ENCODE data around the gene CDHR2.
A peak's percentile ranks its signal among the peaks of the same experiment; 100 is the strongest.

The CDHR2 gene

GRCh38 chr5:176619203-176619568 lies 70.0 kb downstream of the CDHR2 start:
- no peak for FAIRE-seq
- TF ChIP-seq POLR2AphosphoS5 (IDR thresholded peaks at IDR 0.05; ENCODE audit: low read depth, low read length) (no peak), POLR2A (IDR thresholded peaks at IDR 0.05; ENCODE audit: low read depth, low read length) (no peak), TAF1 (IDR thresholded peaks at IDR 0.05; ENCODE audit: borderline replicate concordance, low read depth, low read length) (no peak)
- DNase-seq (ENCODE audit: insufficient read length): peak; percentile 59

- TF ChIP-seq POLR2AphosphoS5 (IDR thresholded peaks at IDR 0.05; ENCODE audit: low read depth, low read length): no peak
These were observed 70.6 kb downstream of the CDHR2 start for GRCh38 chr5:176619569-176620332.

GRCh38 chr5:176620333-176620981 lies 71.3 kb downstream of the CDHR2 start:
- no peak for TF ChIP-seq TAF1 (IDR thresholded peaks at IDR 0.05; ENCODE audit: borderline replicate concordance, low read depth, low read length)
- no peak for TF ChIP-seq POLR2AphosphoS5 (IDR thresholded peaks at IDR 0.05; ENCODE audit: low read depth, low read length)
- TF ChIP-seq POLR2A (IDR thresholded peaks at IDR 0.05; ENCODE audit: low read depth, low read length): no peak
- no peak for DNase-seq (ENCODE audit: insufficient read length)
- no peak for FAIRE-seq

More at GRCh38 chr5:176619569-176620332, 70.6 kb downstream of the CDHR2 start:
- FAIRE-seq (no peak), DNase-seq (ENCODE audit: insufficient read length) (no peak)

GRCh38 chr5:176621661-176622079 lies 72.5 kb downstream of the CDHR2 start:
- FAIRE-seq: no peak
- TF ChIP-seq POLR2A (IDR thresholded peaks at IDR 0.05; ENCODE audit: low read depth, low read length) (no peak), POLR2AphosphoS5 (IDR thresholded peaks at IDR 0.05; ENCODE audit: low read depth, low read length) (no peak), TAF1 (IDR thresholded peaks at IDR 0.05; ENCODE audit: borderline replicate concordance, low read depth, low read length) (no peak)

GRCh38 chr5:176624142-176624541 lies 75.0 kb downstream of the CDHR2 start:
- no peak for TF ChIP-seq TAF1 (IDR thresholded peaks at IDR 0.05; ENCODE audit: borderline replicate concordance, low read depth, low read length)
- TF ChIP-seq POLR2A (IDR thresholded peaks at IDR 0.05; ENCODE audit: low read depth, low read length): no peak
- TF ChIP-seq POLR2AphosphoS5 (IDR thresholded peaks at IDR 0.05; ENCODE audit: low read depth, low read length): no peak
- FAIRE-seq (no peak), DNase-seq (ENCODE audit: insufficient read length) (no peak)

More at GRCh38 chr5:176621661-176622079, 72.5 kb downstream of the CDHR2 start:
- DNase-seq (ENCODE audit: insufficient read length): no peak

GRCh38 chr5:176624938-176625337 lies 75.8 kb downstream of the CDHR2 start:
- no peak for TF ChIP-seq TAF1 (IDR thresholded peaks at IDR 0.05; ENCODE audit: borderline replicate concordance, low read depth, low read length)
- TF ChIP-seq POLR2A (IDR thresholded peaks at IDR 0.05; ENCODE audit: low read depth, low read length): no peak
- TF ChIP-seq POLR2AphosphoS5 (IDR thresholded peaks at IDR 0.05; ENCODE audit: low read depth, low read length): no peak
- no peak for DNase-seq (ENCODE audit: insufficient read length)
- no peak for FAIRE-seq

- no peak for DNase-seq (ENCODE audit: insufficient read length)
- TF ChIP-seq POLR2A (IDR thresholded peaks at IDR 0.05; ENCODE audit: low read depth, low read length): no peak
- no peak for TF ChIP-seq TAF1 (IDR thresholded peaks at IDR 0.05; ENCODE audit: borderline replicate concordance, low read depth, low read length)
- no peak for FAIRE-seq
These were observed 76.4 kb downstream of the CDHR2 start for GRCh38 chr5:176625512-176625911.

GRCh38 chr5:176625966-176626875 lies 77.1 kb downstream of the CDHR2 start:
- FAIRE-seq: no peak
- DNase-seq (ENCODE audit: insufficient read length): no peak
- TF ChIP-seq POLR2A (IDR thresholded peaks at IDR 0.05; ENCODE audit: low read depth, low read length) (no peak), POLR2AphosphoS5 (IDR thresholded peaks at IDR 0.05; ENCODE audit: low read depth, low read length) (no peak), TAF1 (IDR thresholded peaks at IDR 0.05; ENCODE audit: borderline replicate concordance, low read depth, low read length) (no peak)

- no peak for DNase-seq (ENCODE audit: insufficient read length)
- no peak for FAIRE-seq
These were observed 77.7 kb downstream of the CDHR2 start for GRCh38 chr5:176626876-176627236.

GRCh38 chr5:176627582-176627981 lies 78.4 kb downstream of the CDHR2 start:
- DNase-seq (ENCODE audit: insufficient read length) (no peak), FAIRE-seq (no peak)
- TF ChIP-seq POLR2A (IDR thresholded peaks at IDR 0.05; ENCODE audit: low read depth, low read length) (no peak), POLR2AphosphoS5 (IDR thresholded peaks at IDR 0.05; ENCODE audit: low read depth, low read length) (no peak), TAF1 (IDR thresholded peaks at IDR 0.05; ENCODE audit: borderline replicate concordance, low read depth, low read length) (no peak)

More at GRCh38 chr5:176626876-176627236, 77.7 kb downstream of the CDHR2 start:
- no peak for TF ChIP-seq TAF1 (IDR thresholded peaks at IDR 0.05; ENCODE audit: borderline replicate concordance, low read depth, low read length)
- no peak for TF ChIP-seq POLR2AphosphoS5 (IDR thresholded peaks at IDR 0.05; ENCODE audit: low read depth, low read length)
- no peak for TF ChIP-seq POLR2A (IDR thresholded peaks at IDR 0.05; ENCODE audit: low read depth, low read length)

- FAIRE-seq (no peak), DNase-seq (ENCODE audit: insufficient read length) (no peak)
- no peak for TF ChIP-seq TAF1 (IDR thresholded peaks at IDR 0.05; ENCODE audit: borderline replicate concordance, low read depth, low read length)
- TF ChIP-seq POLR2A (IDR thresholded peaks at IDR 0.05; ENCODE audit: low read depth, low read length): no peak
- no peak for TF ChIP-seq POLR2AphosphoS5 (IDR thresholded peaks at IDR 0.05; ENCODE audit: low read depth, low read length)
These were observed 79.5 kb downstream of the CDHR2 start for GRCh38 chr5:176628406-176629228.
